GM18870 (cell line): Measurements from ENCODE around the gene EXOC3L4.
"Not testable (repeated sequence)": the region's sequence is repeated elsewhere in the genome, so short reads cannot be mapped to it uniquely, and the experiment has no call there.

Source experiments
- ATAC-seq: cut with Tn5 transposase; IDR thresholded peaks from one replicate; pipeline ENCODE4 v1.9.1; 2021; ENCODE audit warnings: moderate library complexity; ENCODE audit not compliant: unreplicated experiment

The EXOC3L4 gene

GRCh38 chr14:103094406-103095209 lies at the start of gene EXOC3L4:
TSS of gene EXOC3L4 (plus strand) at chr14:103094725. CDS start at chr14:103100220, 5,495 bp downstream.
- no peak for ATAC-seq

- no peak for ATAC-seq
Observed at GRCh38 chr14:103045371-103045869, 49.1 kb upstream of the EXOC3L4 start.

DNA sequence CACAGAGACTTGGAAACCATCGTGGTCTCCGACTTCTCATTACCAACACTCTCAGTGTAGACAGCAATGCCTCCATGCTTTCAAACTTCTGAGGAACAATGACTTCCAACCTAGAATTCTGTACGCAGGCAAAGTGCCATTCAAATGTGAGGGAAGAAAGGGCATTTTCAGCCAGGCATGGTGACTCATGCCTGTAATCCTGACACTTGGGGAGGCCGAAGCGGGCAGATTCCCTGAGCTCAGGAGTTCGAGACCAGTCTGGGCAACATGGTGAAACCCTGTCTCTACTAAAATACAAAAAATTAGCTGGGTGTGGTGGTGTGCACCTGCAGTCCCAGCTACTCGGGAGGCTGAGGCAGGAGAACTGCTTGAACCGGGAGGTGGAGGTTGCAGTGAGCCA lies 47.1 kb upstream of the EXOC3L4 start:
- not testable (repeated sequence) for ATAC-seq

- no peak for ATAC-seq
Observed at GRCh38 chr14:103050935-103051334, 43.6 kb upstream of the EXOC3L4 start.

DNA sequence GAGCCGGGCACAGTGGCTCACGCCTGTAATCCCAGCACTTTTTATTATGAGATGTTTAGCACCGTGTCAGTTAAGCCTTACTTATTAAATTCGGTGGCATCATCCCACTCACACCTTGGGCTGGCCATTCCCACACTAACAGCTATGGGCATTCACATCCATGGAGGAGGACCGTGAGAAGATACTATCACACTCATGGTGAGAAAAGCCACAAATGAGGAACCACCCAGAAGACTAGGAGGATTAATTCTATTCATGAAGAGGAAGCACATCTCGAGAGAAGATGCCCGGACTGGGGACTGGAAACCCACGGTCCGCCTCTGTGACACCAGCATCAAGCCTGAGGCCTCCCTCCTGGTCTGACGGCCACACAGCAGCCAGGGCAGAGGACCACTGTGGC lies 42.1 kb upstream of the EXOC3L4 start:
- ATAC-seq: no peak

DNA sequence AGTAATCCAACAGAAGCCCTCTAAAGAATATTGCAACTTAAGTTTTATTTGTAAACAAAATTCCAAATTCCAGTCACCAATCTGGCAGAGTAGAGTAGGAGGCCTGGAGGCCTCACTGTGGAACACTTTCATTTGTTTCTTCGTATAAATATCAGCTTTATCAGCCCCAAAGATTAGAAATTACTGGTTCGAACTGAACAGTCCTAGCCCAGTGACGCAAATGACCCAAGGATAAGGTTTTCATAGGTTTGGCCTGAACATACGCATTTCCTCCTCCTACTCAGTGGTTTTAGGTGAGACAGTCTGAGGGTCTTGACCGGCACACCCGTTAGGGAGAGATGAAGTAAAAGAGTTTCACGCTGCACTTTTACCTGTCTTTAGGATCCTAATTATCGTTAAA lies 38.8 kb upstream of the EXOC3L4 start:
- no peak for ATAC-seq

DNA sequence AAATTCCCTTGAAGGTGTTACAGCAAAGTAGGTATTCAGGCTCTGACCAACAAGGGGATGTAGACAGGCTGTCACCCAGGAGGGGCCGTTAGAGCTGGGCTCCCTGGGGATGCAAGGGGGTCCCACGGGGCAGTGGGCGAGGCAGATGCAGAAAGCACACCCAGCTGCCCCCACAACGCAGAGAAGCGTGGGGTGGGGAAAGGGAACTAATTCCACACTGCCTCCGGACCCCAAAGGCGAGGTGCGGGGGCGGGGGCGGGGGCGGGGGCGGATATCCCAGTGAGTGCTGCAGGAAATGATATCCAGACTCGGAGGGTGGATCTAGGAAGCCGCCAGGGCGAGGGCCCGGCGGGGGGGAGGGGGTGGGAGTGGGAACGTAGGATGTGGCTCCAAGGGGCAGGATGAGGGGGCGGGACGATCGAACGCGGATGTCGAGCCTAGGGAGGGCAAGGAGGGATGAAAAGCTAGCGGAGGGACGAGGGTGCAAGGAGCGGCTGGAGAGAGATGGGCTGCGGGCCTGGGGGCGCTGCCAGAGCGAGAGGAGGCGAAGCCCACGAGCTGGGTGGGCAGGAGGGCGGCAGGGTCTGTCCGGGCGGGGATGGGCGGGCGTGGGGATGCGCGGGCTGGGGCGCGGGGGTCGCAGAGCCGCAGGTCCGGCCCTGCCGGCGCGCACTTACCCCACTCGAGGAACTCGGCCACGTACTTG lies 38.0 kb upstream of the EXOC3L4 start:
- ATAC-seq: no peak

- no peak for ATAC-seq
Observed at GRCh38 chr14:103057028-103057371, 37.5 kb upstream of the EXOC3L4 start.

DNA sequence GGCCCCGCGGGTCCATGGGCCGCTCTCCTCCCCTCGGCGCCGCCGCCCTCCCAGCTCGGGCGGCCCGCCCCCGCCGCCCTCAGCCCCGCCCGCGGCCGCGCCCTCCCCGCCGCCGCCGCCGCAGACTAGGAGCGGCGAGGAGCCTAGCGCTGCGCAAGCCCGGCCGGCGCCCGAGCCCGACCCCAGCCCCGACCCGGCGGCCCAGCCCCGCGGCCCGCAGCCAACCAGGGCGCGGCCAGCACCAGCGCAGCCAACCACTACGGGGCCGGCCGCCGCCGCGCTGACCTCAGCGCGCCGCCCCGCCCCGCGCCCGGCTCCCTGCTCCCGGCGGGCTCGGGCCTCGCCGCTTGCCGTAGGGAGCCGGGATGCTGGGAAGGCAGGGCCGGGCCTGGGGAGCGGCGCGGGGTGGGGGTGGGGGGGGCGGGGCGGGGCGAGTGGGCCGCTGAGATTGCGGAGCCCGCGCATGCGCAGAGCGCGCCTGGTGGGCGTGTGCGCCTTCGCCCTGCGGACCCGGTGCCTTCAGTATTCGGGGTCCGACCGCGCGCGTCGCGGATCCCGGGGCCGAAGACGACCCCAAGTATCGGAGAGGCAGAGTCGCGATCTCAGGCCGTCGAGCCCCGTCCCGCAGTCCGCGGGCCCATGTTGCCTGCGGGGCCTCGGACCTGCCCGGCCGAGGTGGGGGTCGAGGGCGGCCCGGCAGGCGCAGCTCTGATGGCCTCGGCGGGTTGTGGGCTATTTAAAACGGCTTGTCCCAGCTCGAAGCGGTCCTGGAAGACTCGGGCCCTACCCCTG lies 37.0 kb upstream of the EXOC3L4 start, which contains the start of gene CDC42BPB:
TSS of gene CDC42BPB (minus strand) at position 178 of the 792 bp plus-strand sequence. CDS start 376 bp downstream, outside the sequence.
- no peak for ATAC-seq

DNA sequence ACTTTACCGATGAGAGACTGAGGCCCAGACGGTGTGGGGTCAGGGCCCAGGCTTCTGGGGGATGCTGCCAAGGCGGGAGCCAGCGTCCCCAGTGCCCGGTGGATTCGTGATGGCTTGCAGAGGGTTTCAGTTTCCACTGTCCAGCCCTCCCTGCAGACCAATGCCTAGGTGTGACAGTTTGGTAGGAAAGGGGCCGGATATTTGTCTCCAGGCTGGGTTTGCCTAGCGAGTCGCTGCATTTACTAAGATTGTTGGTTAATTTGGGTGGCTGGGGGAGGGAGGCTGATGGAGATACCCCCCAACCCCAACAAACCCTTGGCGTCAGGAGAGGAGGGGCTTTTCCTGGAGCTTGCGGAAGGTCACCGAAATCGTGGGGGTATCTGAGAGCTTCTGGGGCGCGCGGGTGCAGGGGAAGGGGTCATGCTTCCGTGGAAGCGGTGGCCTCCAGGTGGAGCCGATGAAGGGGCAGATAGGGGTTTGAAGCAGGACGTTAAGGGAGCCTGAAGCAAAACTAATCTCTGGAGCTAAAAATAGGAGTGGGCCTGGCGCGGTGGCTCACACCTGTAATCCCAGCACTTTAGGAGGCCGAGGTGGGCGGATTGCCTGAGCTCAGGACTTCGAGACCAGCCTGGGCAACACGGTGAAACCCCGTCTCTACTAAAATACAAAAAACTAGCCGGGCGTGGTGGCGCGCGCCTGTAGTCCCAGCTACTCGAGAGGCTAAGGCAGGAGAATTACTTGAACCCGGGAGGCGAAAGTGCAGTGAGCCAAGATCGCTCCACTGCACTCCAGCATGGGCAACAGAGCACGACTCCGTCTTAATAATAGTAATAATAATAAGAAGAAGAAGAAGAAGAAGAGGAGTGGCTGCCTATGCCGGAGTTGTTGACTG lies 36.1 kb upstream of the EXOC3L4 start:
- no peak for ATAC-seq

GRCh38 chr14:103059556-103059955 lies 35.0 kb upstream of the EXOC3L4 start:
- no peak for ATAC-seq

DNA sequence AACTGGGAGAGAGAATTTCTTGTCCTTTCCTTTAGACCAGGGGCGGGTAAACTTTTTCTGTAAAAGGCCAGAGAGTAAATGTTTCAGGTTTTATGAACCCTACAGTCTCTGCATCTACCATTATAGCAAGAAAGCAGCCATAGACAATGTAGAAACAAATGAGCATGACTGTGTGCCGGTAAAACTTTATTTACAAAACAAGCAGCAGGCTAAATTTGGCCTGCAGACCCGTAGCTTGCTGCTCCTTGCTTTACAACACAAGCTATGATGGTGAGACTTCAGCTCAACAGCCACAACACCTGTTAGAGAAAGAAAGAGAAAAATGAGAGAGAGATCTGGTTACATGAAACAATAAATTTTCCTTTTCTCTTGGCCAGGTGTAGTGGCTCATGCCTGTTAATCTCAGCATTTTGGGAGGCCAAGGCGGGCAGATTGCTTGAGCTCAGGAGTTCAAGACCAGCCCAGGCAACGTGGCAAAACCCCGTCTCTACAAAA lies 33.0 kb upstream of the EXOC3L4 start:
- no peak for ATAC-seq

GRCh38 chr14:103064436-103064835 lies 30.1 kb upstream of the EXOC3L4 start:
- no peak for ATAC-seq

- ATAC-seq: no peak
Observed at GRCh38 chr14:103064978-103065377, 29.5 kb upstream of the EXOC3L4 start.

- no peak for ATAC-seq
Observed at GRCh38 chr14:103065861-103066260, 28.7 kb upstream of the EXOC3L4 start.

- ATAC-seq: no peak
Observed at GRCh38 chr14:103066399-103066798, 28.1 kb upstream of the EXOC3L4 start.

DNA sequence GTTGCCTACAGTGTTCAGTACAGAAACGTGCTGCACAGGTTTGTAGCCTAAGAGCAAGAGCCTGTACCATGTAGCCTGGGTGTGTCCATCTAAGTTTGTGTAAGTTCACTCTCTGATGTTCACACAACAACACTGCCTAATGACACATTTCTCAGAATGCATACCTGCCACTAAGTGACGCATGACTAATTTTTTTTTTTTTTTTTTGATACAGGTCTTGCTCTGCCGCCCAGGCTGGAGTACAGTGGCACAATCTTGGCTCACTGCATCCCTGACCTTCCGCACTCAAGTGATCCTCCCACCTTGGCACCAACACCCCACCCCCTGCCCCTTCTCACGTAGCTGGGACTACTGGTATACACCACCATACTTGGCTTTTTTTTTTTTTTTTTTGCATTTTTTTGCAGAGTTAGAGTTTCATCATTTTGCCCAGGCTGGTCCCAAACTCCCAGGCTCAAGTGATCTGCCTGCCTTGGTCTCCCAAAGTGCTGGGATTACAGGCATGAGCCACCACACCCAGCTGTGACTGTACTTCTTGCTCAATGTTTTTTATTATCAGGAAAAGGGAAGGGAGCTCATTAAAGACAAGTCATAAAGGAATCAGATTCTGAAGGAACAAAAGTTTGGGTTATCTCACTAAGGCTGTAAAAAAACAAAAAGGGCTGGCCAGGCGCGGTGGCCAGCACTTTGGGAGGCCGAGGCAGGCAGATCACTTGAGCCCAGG lies 27.1 kb upstream of the EXOC3L4 start:
- ATAC-seq: no peak

DNA sequence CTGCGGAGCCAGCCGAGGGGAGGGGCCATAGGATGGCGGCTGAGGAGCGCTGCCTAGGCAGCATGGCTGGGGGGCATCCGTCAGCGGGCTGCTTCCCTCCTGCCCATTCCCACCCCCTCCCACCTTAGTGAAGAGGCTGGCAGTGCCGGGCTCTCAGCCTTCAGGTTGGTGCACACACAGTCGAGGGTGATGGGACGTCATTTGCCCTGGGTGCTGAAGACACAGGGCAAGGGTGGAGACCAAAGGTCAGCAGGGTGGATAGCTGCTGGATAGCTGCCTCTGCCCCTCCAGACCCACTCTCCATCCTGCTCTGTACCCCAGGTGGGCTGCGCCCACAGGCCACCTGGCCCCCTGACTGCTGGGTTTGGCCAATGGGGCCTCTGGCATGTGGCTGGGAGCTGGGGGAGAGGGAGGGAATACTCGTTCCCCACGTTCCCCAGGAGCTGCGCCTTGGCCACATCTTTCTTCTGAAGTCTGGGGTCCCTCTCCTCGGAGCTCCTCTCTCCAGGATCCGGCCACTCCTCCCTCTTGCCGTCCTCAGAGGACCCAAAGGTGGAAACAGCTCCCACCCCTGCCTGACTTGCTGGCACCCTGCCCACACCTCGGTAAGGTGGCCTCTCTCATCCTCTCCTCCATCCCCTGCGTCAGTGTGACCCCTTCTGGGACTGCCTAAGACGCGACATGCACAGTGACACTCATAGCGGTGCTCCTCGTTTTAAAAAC lies 26.0 kb upstream of the EXOC3L4 start:
- no peak for ATAC-seq
